GM23248 (cell line): Measurements from ENCODE around the gene NLRP9. TPM values are rescaled to one million over a fixed set of nuclear protein-coding genes. Genes with fewer than 3 reads are reported as not detected.

ENCODE experiments used
- DNase-seq: peaks from one replicate; pipeline ENCODE4 v3.0.0-alpha.2; 2015
- H2AFZ ChIP-seq: fragments of 200-600 bp; sonication (generic); 2 replicates; pipeline ENCODE4 v1.6.1; 2016; ENCODE audit warnings: antibody characterized with exemption
- H3F3A ChIP-seq: fragments of 200-600 bp; sonication (generic); 2 replicates; pipeline ENCODE4 v1.6.1; 2016; ENCODE audit warnings: mild to moderate bottlenecking, antibody characterized with exemption, mixed run types; ENCODE audit not compliant: insufficient read depth
- H3K27ac ChIP-seq: fragments of 200-600 bp; sonication (generic); 2 replicates; pipeline ENCODE4 v1.5.1; 2016; ENCODE audit warnings: mild to moderate bottlenecking
- H3K27me3 ChIP-seq: fragments of 200-600 bp; sonication (generic); replicated peaks from 2 replicates; pipeline ENCODE4 v1.6.1; 2016; ENCODE audit warnings: mild to moderate bottlenecking; ENCODE audit not compliant: insufficient read depth
- H3K36me3 ChIP-seq: fragments of 200-600 bp; sonication (generic); 2 replicates; pipeline ENCODE4 v1.6.1; 2016; ENCODE audit warnings: low read depth, mild to moderate bottlenecking
- H3K4me1 ChIP-seq: fragments of 200-600 bp; sonication (generic); 2 replicates; pipeline ENCODE4 v1.6.1; 2016; ENCODE audit warnings: mild to moderate bottlenecking; ENCODE audit not compliant: insufficient read depth
- H3K4me2 ChIP-seq: fragments of 200-600 bp; sonication (generic); one replicate; pipeline ENCODE4 v1.6.1; 2016; ENCODE audit warnings: mild to moderate bottlenecking; ENCODE audit not compliant: unreplicated experiment
- H3K4me3 ChIP-seq: fragments of 200-600 bp; sonication (generic); 2 replicates; pipeline ENCODE4 v1.5.1; 2016; ENCODE audit warnings: mild to moderate bottlenecking
- H3K79me2 ChIP-seq: fragments of 200-600 bp; sonication (generic); 2 replicates; pipeline ENCODE4 v1.6.1; 2016; ENCODE audit warnings: mild to moderate bottlenecking; ENCODE audit not compliant: insufficient read depth
- H3K9ac ChIP-seq: fragments of 200-600 bp; sonication (generic); 2 replicates; pipeline ENCODE4 v1.6.1; 2016; ENCODE audit warnings: mild to moderate bottlenecking
- H3K9me2 ChIP-seq: fragments of 200-600 bp; sonication (generic); 2 replicates; pipeline ENCODE4 v1.6.1; 2016; ENCODE audit warnings: mixed run types, mild to moderate bottlenecking, moderate library complexity; ENCODE audit not compliant: insufficient read depth
- H3K9me3 ChIP-seq: fragments of 200-600 bp; sonication (generic); one replicate; pipeline ENCODE4 v1.6.1; 2017; ENCODE audit warnings: low read depth
- H4K20me1 ChIP-seq: fragments of 200-600 bp; sonication (generic); 2 replicates; pipeline ENCODE4 v1.6.0; 2016; ENCODE audit not compliant: insufficient read depth
- EZH2 ChIP-seq: fragments of 200-600 bp; sonication (generic); IDR thresholded peaks from 2 replicates; pipeline ENCODE4 v1.6.1; 2018; ENCODE audit warnings: antibody characterized with exemption, mild to moderate bottlenecking; ENCODE audit not compliant: insufficient read depth, poor library complexity, severe bottlenecking
- EZH2phosphoT487 ChIP-seq: fragments of 200-600 bp; sonication (generic); IDR thresholded peaks from 2 replicates; pipeline ENCODE4 v1.6.1; 2018; ENCODE audit warnings: antibody characterized with exemption, moderate library complexity, mild to moderate bottlenecking, low read depth; ENCODE audit not compliant: insufficient read depth
- WGBS, 2 experiments: methylation state at CpG; one replicate each; pipeline ENCODE4 v1.1.6; 2015 to 2017; ENCODE audit warnings: low lambda C conversion rate in 2 of 2, low coverage in 1 of 2; ENCODE audit errors: missing lambda C conversion rate in 2 of 2; 5-methylcytosine and 5-hydroxymethylcytosine counted together
- in situ Hi-C: fragments of 300-500 bp; cut with MboI; formaldehyde crosslinking; loops from 2 replicates; pipeline ENCODE4 v1.15.0; 2020
- polyA plus RNA-seq: library from polyadenylated mRNA; unstranded; fragments of >200 nt; fragmentation: Nextera tagmentation; extraction: Ambion mirVana; gene quantifications from 2 replicates; pipeline ENCODE4 v1.2.1, GENCODE V29; 2016
- total RNA-seq: library from RNA; depleted of rRNA; stranded (reverse); fragments of >200 nt; shearing (Covaris generic); gene quantifications from 2 replicates; pipeline ENCODE4 v1.2.3, GENCODE V29; 2014

Gene NLRP9
- total and polyA plus RNA-seq, 2 experiments from 2014 or later: not detected

DNA sequence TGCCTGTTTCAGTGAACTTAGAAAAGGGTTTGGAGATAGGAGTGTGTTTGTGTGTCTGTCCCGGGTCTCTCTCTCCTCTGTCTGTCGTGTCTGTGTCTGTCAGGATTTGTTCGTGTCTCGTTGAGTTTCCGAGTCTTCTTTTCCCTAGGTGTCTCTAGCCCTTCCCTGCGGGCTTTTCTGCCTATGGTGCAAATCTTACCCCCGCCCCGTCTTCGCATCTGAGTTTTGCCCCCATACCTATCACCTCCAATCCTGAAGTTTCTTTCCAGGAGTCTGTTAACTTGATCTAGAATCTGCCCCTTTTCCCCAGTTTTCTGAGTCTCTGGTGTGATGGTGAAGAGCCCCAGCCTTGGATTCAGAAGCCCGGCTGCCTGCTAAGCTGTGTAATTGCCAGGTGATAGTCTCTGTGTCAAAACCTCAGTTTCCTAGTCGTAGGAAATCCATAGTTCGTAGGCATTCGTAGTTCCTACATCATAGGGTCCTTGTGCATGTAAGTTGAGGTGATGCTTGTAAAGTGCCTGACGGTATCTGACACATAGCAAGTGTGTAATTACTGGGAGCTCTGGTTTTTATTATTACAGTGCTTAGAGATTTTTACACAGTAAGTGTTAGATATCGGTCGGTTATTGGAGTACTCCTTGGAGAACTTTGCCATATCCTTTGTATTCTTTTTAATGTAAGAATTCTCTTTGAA is 62.4 kb downstream of the NLRP9 start:
- 1 to 3% methylated on average over 15 to 16 of the region's 16 CpGs for WGBS, 2 experiments
- H3K9me2 ChIP-seq: no peaks in the 10 kb centered on the region
- in situ Hi-C loops: no loop called here
- TF ChIP-seq EZH2phosphoT487 (no peak), EZH2 (no peak)
- peaks cover 34% of the 10 kb centered on the region for H3F3A ChIP-seq
- peak overlapping the region; percentile 65 for H2AFZ ChIP-seq
- peaks cover 39% of the 10 kb centered on the region for H3K4me1 ChIP-seq
- H3K27ac ChIP-seq: peak overlapping the region; percentile 66
- peaks cover 8% of the 10 kb centered on the region; the same call in 1 of the 2 replicates for H4K20me1 ChIP-seq
- peak overlapping the region; percentile 91 for H3K9ac ChIP-seq
- H3K79me2 ChIP-seq: peaks cover 95% of the 10 kb centered on the region
- H3K27me3 ChIP-seq: no peaks in the 10 kb centered on the region
- no peaks in the 10 kb centered on the region for H3K9me3 ChIP-seq
- H3K36me3 ChIP-seq: peaks cover 10% of the 10 kb centered on the region; the same call in 1 of the 2 replicates
- H3K4me2 ChIP-seq: peak overlapping the region; percentile 94
- H3K4me3 ChIP-seq: peak overlapping the region; percentile 93
- peak; percentile 54 for DNase-seq

DNA sequence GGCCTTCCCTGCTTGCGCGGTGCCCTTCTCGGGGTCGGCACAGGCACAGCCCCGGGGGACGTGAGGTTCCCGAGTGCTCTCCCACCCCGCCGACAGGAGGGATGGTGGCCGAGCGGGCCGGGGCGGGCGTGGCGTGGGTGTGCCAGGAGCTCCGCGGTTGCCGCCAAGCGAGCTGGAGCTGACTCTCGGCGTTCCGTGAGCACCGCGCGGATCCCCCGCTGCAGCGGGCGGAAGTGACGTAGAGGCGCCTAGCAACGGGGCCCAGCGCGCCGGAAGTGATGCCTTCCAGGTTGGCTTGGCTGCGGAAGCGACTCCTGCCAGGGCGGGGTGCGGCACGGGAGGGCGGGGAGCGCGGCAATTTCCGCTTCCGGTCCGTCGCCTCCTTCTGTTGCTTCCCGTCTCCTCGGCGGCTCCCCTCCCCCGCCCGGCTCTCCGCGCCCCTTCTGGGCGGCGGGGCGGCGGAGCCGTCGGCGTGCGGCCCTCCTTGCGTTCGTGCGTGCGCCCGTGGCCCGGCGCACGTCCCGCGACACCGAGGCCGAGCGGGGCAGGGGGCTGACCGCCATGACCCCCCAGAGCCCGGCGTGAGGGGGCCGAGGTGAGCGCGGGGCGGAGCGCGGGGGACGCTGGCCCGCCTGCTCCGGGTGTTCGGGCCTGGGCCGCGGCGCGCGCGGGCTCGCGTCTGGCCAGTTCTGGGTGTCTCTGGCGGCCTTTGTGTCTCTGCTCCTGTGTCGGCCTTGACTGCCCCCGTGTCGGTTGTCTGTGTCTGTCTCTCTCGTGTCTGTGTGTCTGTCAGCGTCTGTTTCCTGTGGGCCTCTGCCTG is 63.2 kb downstream of the NLRP9 start, which contains the start of gene EPN1:
Gene EPN1 (plus strand): TSS at position 386 of the 820 bp plus-strand sequence. CDS start 3,402 bp downstream, outside the sequence.
- 0 to 1% methylated on average over 38 to 81 of the region's 101 CpGs for whole genome bisulfite sequencing, 2 experiments
- peak within 1 kb of the TSS; percentile 91 for H3K9ac ChIP-seq
- in situ Hi-C loops: loop anchor here (25.0 kb wide), 1 partner anchor 1213 kb away; the partner anchor contains the start of genes CDC42EP5 and LENG9

DNA sequence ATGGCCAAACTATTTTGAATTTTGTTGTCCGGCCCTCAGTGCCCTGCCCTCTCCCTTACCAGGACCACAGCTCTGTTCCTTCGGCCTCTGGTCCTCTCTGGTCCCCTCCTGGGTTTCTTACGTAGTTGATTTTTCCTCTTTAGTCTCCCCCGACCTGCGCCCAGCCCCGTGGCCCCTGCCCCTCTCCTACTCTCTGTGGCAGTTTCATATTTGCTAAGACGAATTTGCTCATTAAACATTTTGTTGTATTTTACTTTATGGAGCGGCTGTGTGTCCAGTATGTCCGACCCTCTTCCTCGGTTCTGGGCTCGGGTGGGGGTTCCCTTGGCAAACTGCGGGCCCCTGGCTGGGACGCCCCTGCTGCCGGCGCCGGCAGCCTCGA is 63.8 kb downstream of the NLRP9 start:
- Histone ChIP-seq H3K9me3 (no peaks in the 10 kb centered on the region), H3K79me2 (peaks cover 95% of the 10 kb centered on the region), H3F3A (peaks cover 34% of the 10 kb centered on the region), H3K27me3 (no peaks in the 10 kb centered on the region), H4K20me1 (peaks cover 8% of the 10 kb centered on the region; the same call in 1 of the 2 replicates), H3K27ac (peak overlapping the region; percentile 71), H3K9me2 (no peaks in the 10 kb centered on the region), H3K4me3 (peak overlapping the region; percentile 93), H3K9ac (peak overlapping the region; percentile 91), H3K4me2 (peak overlapping the region; percentile 79), H3K36me3 (peaks cover 10% of the 10 kb centered on the region; the same call in 1 of the 2 replicates), H2AFZ (no peak overlapping the region), H3K4me1 (peaks cover 33% of the 10 kb centered on the region; the same call in 1 of the 2 replicates)
- no peak for DNase-seq
- TF ChIP-seq EZH2phosphoT487 (no peak), EZH2 (no peak)
- in situ Hi-C loops: loop anchor here (25.0 kb wide), 1 partner anchor 1212 kb away; the partner anchor contains the start of genes CDC42EP5 and LENG9
- 22 to 29% methylated on average over 17 of the region's 17 CpGs for WGBS, 2 experiments

More for the DNA sequence above, 63.2 kb downstream of the NLRP9 start, which contains the start of gene EPN1:
- peak within 1 kb of the TSS; percentile 94 for H3K4me2 ChIP-seq
- peaks cover 10% of the 10 kb centered on the region; the same call in 1 of the 2 replicates for H3K36me3 ChIP-seq
- peak within 1 kb of the TSS; percentile 65 for H2AFZ ChIP-seq
- H3K27me3 ChIP-seq: no peaks in the 10 kb centered on the region
- H3K27ac ChIP-seq: peak within 1 kb of the TSS; percentile 71
- H3K79me2 ChIP-seq: peaks cover 95% of the 10 kb centered on the region
- peaks cover 8% of the 10 kb centered on the region; the same call in 1 of the 2 replicates for H4K20me1 ChIP-seq
- peak; percentile 99 for DNase-seq
- H3K9me2 ChIP-seq: no peaks in the 10 kb centered on the region
- TF ChIP-seq EZH2: no peak
- TF ChIP-seq EZH2phosphoT487: no peak
- H3K4me3 ChIP-seq: peak within 1 kb of the TSS; percentile 93
- H3K9me3 ChIP-seq: no peaks in the 10 kb centered on the region
- H3K4me1 ChIP-seq: peaks cover 39% of the 10 kb centered on the region
- peaks cover 34% of the 10 kb centered on the region for H3F3A ChIP-seq

- Histone ChIP-seq H3K4me1 (peaks cover 31% of the 10 kb centered on the region; the same call in 1 of the 2 replicates), H3K79me2 (peaks cover 95% of the 10 kb centered on the region), H3K4me2 (no peak overlapping the region), H3K27ac (peak overlapping the region; percentile 30; the same call in 1 of the 2 replicates), H3K9me3 (no peaks in the 10 kb centered on the region), H2AFZ (no peak overlapping the region), H3K36me3 (peaks cover 5% of the 10 kb centered on the region; the same call in 1 of the 2 replicates), H3K9ac (no peak overlapping the region), H3K27me3 (no peaks in the 10 kb centered on the region), H3F3A (peaks cover 34% of the 10 kb centered on the region), H4K20me1 (peaks cover 8% of the 10 kb centered on the region; the same call in 1 of the 2 replicates), H3K4me3 (no peak overlapping the region), H3K9me2 (no peaks in the 10 kb centered on the region)
- in situ Hi-C loops: loop anchor here (25.0 kb wide), 1 partner anchor 1212 kb away; the partner anchor contains the start of genes CDC42EP5 and LENG9
- TF ChIP-seq EZH2phosphoT487: no peak
- no peak for TF ChIP-seq EZH2
- 67 to 70% methylated on average over 7 to 15 of the region's 15 CpGs for WGBS, 2 experiments
- no peak for DNase-seq
These were observed 64.3 kb downstream of the NLRP9 start for GRCh38 chr19:55673889-55674288.
